GM19240 (cell line): ENCODE data around the gene PHACTR3.

Experiments
- DNase-seq: peaks from one replicate; pipeline ENCODE4 v3.0.0; 2011; ENCODE audit warnings: low spot score; ENCODE audit not compliant: insufficient read length

PHACTR3 gene

GRCh38 chr20:59748619-59749191, 144.4 kb downstream of the PHACTR3 start:
- DNase-seq, result no peak

GRCh38 chr20:59749301-59749700, 145.0 kb downstream of the PHACTR3 start:
- DNase-seq, result no peak

GRCh38 chr20:59750209-59750840, 146.0 kb downstream of the PHACTR3 start:
- DNase-seq, result no peak

- peak; percentile 65 for DNase-seq
Observed at GRCh38 chr20:59751075-59751711, 146.9 kb downstream of the PHACTR3 start.

GRCh38 chr20:59752101-59752586, 147.8 kb downstream of the PHACTR3 start:
- DNase-seq, result peak; percentile 61

GRCh38 chr20:59752704-59753460, 148.5 kb downstream of the PHACTR3 start:
- DNase-seq, result peak; percentile 48

- DNase-seq, result no peak
Observed at GRCh38 chr20:59753836-59754235, 149.5 kb downstream of the PHACTR3 start.

- DNase-seq, result no peak
Observed at GRCh38 chr20:59754551-59754950, 150.2 kb downstream of the PHACTR3 start.

- DNase-seq, result no peak
Observed at GRCh38 chr20:59756241-59756640, 151.9 kb downstream of the PHACTR3 start.

- no peak for DNase-seq
Observed at GRCh38 chr20:59764037-59764436, 159.7 kb downstream of the PHACTR3 start.

- DNase-seq, result no peak
Observed at GRCh38 chr20:59765599-59766177, 161.3 kb downstream of the PHACTR3 start.

- no peak for DNase-seq
Observed at GRCh38 chr20:59767656-59768055, 163.3 kb downstream of the PHACTR3 start.

- no peak for DNase-seq
Observed at GRCh38 chr20:59770270-59770669, 165.9 kb downstream of the PHACTR3 start.

GRCh38 chr20:59770851-59771250, 166.5 kb downstream of the PHACTR3 start:
- DNase-seq, result no peak

- DNase-seq, result no peak
Observed at GRCh38 chr20:59771506-59772372, 167.4 kb downstream of the PHACTR3 start.

GRCh38 chr20:59772373-59772705, 168.0 kb downstream of the PHACTR3 start:
- no peak for DNase-seq

GRCh38 chr20:59772931-59773913, 168.9 kb downstream of the PHACTR3 start:
- no peak for DNase-seq

- DNase-seq, result no peak
Observed at GRCh38 chr20:59774204-59774641, 169.9 kb downstream of the PHACTR3 start.

- DNase-seq, result no peak
Observed at GRCh38 chr20:59774921-59775686, 170.8 kb downstream of the PHACTR3 start.
